Activated T-cell treated with anti-CD3 and anti-CD28 coated beads for 1 hour (primary cell): ENCODE results near the gene HRG.

Experiments
- DNase-seq: peaks from one replicate; pipeline ENCODE4 v3.0.0-alpha.2; 2020; ENCODE audit warnings: low read depth

Gene HRG

GRCh38 chr3:186637686-186638085, 28.1 kb upstream of the HRG start:
- no peak for DNase-seq

GRCh38 chr3:186638259-186638658, 27.6 kb upstream of the HRG start:
- no peak for DNase-seq

- no peak for DNase-seq
Observed at GRCh38 chr3:186639778-186640472, 25.9 kb upstream of the HRG start, which contains the start of gene FETUB. FETUB (plus strand) TSS chr3:186640399; CDS start chr3:186640461, 62 bp downstream.

- no peak for DNase-seq
Observed at GRCh38 chr3:186640473-186640818, 25.4 kb upstream of the HRG start.

- DNase-seq, result no peak
Observed at GRCh38 chr3:186640929-186641328, 24.9 kb upstream of the HRG start.

- no peak for DNase-seq
Observed at GRCh38 chr3:186642014-186642413, 23.8 kb upstream of the HRG start.

- DNase-seq, result no peak
Observed at GRCh38 chr3:186643493-186643892, 22.3 kb upstream of the HRG start.

- no peak for DNase-seq
Observed at GRCh38 chr3:186644683-186645082, 21.1 kb upstream of the HRG start.

- DNase-seq, result no peak
Observed at GRCh38 chr3:186646106-186646505, 19.7 kb upstream of the HRG start.

GRCh38 chr3:186646841-186647240, 19.0 kb upstream of the HRG start:
- no peak for DNase-seq

GRCh38 chr3:186648851-186649250, 17.0 kb upstream of the HRG start:
- DNase-seq, result no peak

GRCh38 chr3:186651678-186652215, 14.1 kb upstream of the HRG start:
- no peak for DNase-seq

- DNase-seq, result no peak
Observed at GRCh38 chr3:186653080-186653707, 12.6 kb upstream of the HRG start.

GRCh38 chr3:186653984-186654383, 11.8 kb upstream of the HRG start:
- no peak for DNase-seq

GRCh38 chr3:186663361-186664118, 2.3 kb upstream of the HRG start:
- no peak for DNase-seq

- no peak for DNase-seq
Observed at GRCh38 chr3:186664119-186664495, 1.7 kb upstream of the HRG start.

- DNase-seq, result no peak
Observed at GRCh38 chr3:186664506-186664905, 1.3 kb upstream of the HRG start.

- no peak for DNase-seq
Observed at GRCh38 chr3:186668426-186668825, 2.6 kb downstream of the HRG start.

- no peak for DNase-seq
Observed at GRCh38 chr3:186669378-186670084, 3.7 kb downstream of the HRG start.

GRCh38 chr3:186670155-186670554, 4.3 kb downstream of the HRG start:
- no peak for DNase-seq

- DNase-seq, result no peak
Observed at GRCh38 chr3:186671051-186671450, 5.2 kb downstream of the HRG start.

GRCh38 chr3:186678604-186679003, 12.8 kb downstream of the HRG start:
- no peak for DNase-seq
